A549 (cell line): ENCODE measurements around the gene FAXC. TPM values are rescaled to one million over a fixed set of nuclear protein-coding genes. Genes with fewer than 3 reads are reported as not detected.

ENCODE experiments used
- ATAC-seq, 2 experiments: fragments of 200-7000 bp in 1 of 2; fragments of >200 bp in 1 of 2; cut with Nextera tagmentation in 1 of 2; cut with Tn5 transposase in 1 of 2; 3 replicates each; pipeline versions ENCODE4 v1.8.0 to v1.9.1; 2018 to 2020; ENCODE audit warnings: mild to moderate bottlenecking in 1 of 2, moderate library complexity in 1 of 2
- CTCF ChIA-PET: fragments of 300-600 bp; sonication (Branson Sonifier 250); formaldehyde crosslinking; extraction: SDS; loops from one replicate; lab custom pipeline; 2021; ENCODE audit warnings: antibody characterized with exemption, inconsistent platforms; lab: Yijun Ruan, JAX
- POLR2A ChIA-PET: fragments of 350-600 bp; formaldehyde crosslinking; extraction: SDS; loops from one replicate; lab custom pipeline; 2021; ENCODE audit warnings: antibody characterized with exemption, inconsistent platforms; lab: Yijun Ruan, JAX
- DNase-seq, 2 experiments: peaks; one replicate each; pipeline versions ENCODE4 v3.0.0 to v3.0.0-alpha.2; 2011 to 2016; ENCODE audit warnings: low read depth in 1 of 2, low spot score in 1 of 2
- FAIRE-seq: peaks from 2 replicates; lab custom pipeline; 2011; peaks lifted over from hg19 to GRCh38; lab: Jason Lieb, UNC
- H3K27ac ChIP-seq, 2 experiments: fragments of >200 bp; sonication (Bioruptor Twin); formaldehyde crosslinking; 3 replicates each; pipeline ENCODE4 v1.5.1; 2016 to 2017
- H3K4me1 ChIP-seq: fragments of >200 bp; sonication (Bioruptor Twin); formaldehyde crosslinking; 3 replicates; pipeline ENCODE4 v1.6.1; 2016
- H3K4me2 ChIP-seq: fragments of >200 bp; sonication (Bioruptor Twin); formaldehyde crosslinking; 3 replicates; pipeline ENCODE4 v1.6.1; 2016
- H3K4me3 ChIP-seq: fragments of >200 bp; sonication (Bioruptor Twin); formaldehyde crosslinking; 3 replicates; pipeline ENCODE4 v1.5.1; 2016
- H3K9me3 ChIP-seq: fragments of >200 bp; sonication (Bioruptor Twin); formaldehyde crosslinking; 3 replicates; pipeline ENCODE4 v1.6.1; 2016
- ATOH8 ChIP-seq: fragments of 250-450 bp; sonication (Bioruptor Pico); IDR thresholded peaks from 2 replicates; pipeline ENCODE4 v1.5.0; 2020; ENCODE audit warnings: low read depth, mild to moderate bottlenecking, moderate library complexity
- BCL3 ChIP-seq: fragments of >200 bp; sonication (Bioruptor Twin); formaldehyde crosslinking; IDR thresholded peaks from 3 replicates; pipeline ENCODE4 v1.6.1; 2016
- CBX8 ChIP-seq: fragments of 200-600 bp; sonication (generic); IDR thresholded peaks from 2 replicates; pipeline ENCODE4 v1.6.1; 2016
- CEBPB ChIP-seq, 2 experiments: fragments of >200 bp in 1 of 2; sonication (Bioruptor Twin) in 1 of 2; formaldehyde crosslinking in 1 of 2; IDR thresholded peaks; 2 replicates each; pipeline ENCODE4 v1.6.1; 2012 to 2016
- CHD4 ChIP-seq: fragments of 200-600 bp; sonication (generic); IDR thresholded peaks from 2 replicates; pipeline ENCODE4 v1.6.1; 2016; ENCODE audit warnings: antibody characterized with exemption, mild to moderate bottlenecking, borderline replicate concordance
- EHMT2 ChIP-seq: fragments of 200-600 bp; sonication (generic); IDR thresholded peaks from 2 replicates; pipeline ENCODE4 v1.6.1; 2016; ENCODE audit warnings: antibody characterized with exemption, low read depth, mild to moderate bottlenecking, moderate library complexity
- FOSB ChIP-seq: fragments of 250-450 bp; sonication (Bioruptor Pico); IDR thresholded peaks from 2 replicates; pipeline ENCODE4 v1.5.0; 2020; ENCODE audit warnings: mild to moderate bottlenecking, moderate library complexity
- FOSL2 ChIP-seq, 2 experiments: fragments of 450-650 bp in 1 of 2; fragments of >200 bp in 1 of 2; sonication (Bioruptor Twin) in 1 of 2; formaldehyde crosslinking; IDR thresholded peaks; 2 replicates each; pipeline versions ENCODE4 v1.5.0 to v1.6.1; 2016 to 2020; ENCODE audit warnings: mild to moderate bottlenecking in 1 of 2, moderate library complexity in 1 of 2
- FOXS1 ChIP-seq: fragments of 250-450 bp; sonication (Bioruptor Pico); IDR thresholded peaks from 2 replicates; pipeline ENCODE4 v1.5.0; 2020; ENCODE audit warnings: mild to moderate bottlenecking, moderate library complexity
- HOXA7 ChIP-seq: fragments of 250-450 bp; sonication (Bioruptor Pico); IDR thresholded peaks from 2 replicates; pipeline ENCODE4 v1.5.0; 2020; ENCODE audit warnings: mild to moderate bottlenecking, moderate library complexity
- KDM5A ChIP-seq: fragments of 200-600 bp; sonication (generic); IDR thresholded peaks from 2 replicates; pipeline ENCODE4 v1.6.1; 2016; ENCODE audit warnings: antibody characterized with exemption, mild to moderate bottlenecking
- MAFK ChIP-seq: fragments of 450-650 bp; IDR thresholded peaks from 2 replicates; pipeline ENCODE4 v1.6.1; 2014; ENCODE audit not compliant: partially characterized antibody
- MAZ ChIP-seq: fragments of 150-350 bp; IDR thresholded peaks from 2 replicates; pipeline ENCODE4 v1.6.1; 2014; ENCODE audit warnings: antibody characterized with exemption, low read depth, low read length, borderline replicate concordance
- NPAS2 ChIP-seq: fragments of 250-450 bp; sonication (Bioruptor Pico); IDR thresholded peaks from 2 replicates; pipeline ENCODE4 v1.8.0; 2022; ENCODE audit warnings: mild to moderate bottlenecking, moderate library complexity, borderline replicate concordance
- POLR2A ChIP-seq: IDR thresholded peaks from 2 replicates; pipeline ENCODE4 v1.6.1; 2012; ENCODE audit warnings: mild to moderate bottlenecking, low read length
- RAD21 ChIP-seq, 2 experiments: fragments of >200 bp in 1 of 2; sonication (Bioruptor Twin) in 1 of 2; formaldehyde crosslinking in 1 of 2; IDR thresholded peaks in 1 of 2; conservative IDR thresholded peaks in 1 of 2; 2 replicates in 1 of 2; 3 replicates in 1 of 2; pipeline ENCODE4 v1.6.1; 2012 to 2018; ENCODE audit warnings: inconsistent platforms in 1 of 2
- RARB ChIP-seq: fragments of 250-450 bp; sonication (Bioruptor Pico); IDR thresholded peaks from 2 replicates; pipeline ENCODE4 v1.8.0; 2021; ENCODE audit warnings: mild to moderate bottlenecking, moderate library complexity
- RCOR1 ChIP-seq: fragments of 150-350 bp; IDR thresholded peaks from 2 replicates; pipeline ENCODE4 v1.6.1; 2014; ENCODE audit warnings: antibody characterized with exemption, low read length, low read depth
- TFCP2L1 ChIP-seq: fragments of 250-450 bp; sonication (Bioruptor Pico); IDR thresholded peaks from 2 replicates; pipeline ENCODE4 v1.5.0; 2021; ENCODE audit warnings: mild to moderate bottlenecking
- TP53 ChIP-seq: fragments of 250-450 bp; sonication (Bioruptor Pico); IDR thresholded peaks from 2 replicates; pipeline ENCODE4 v1.5.0; 2021; ENCODE audit warnings: mild to moderate bottlenecking, moderate library complexity
- ZNF302 ChIP-seq: fragments of 250-450 bp; sonication (Bioruptor Pico); IDR thresholded peaks from 2 replicates; pipeline ENCODE4 v1.9.0; 2021; ENCODE audit warnings: inconsistent platforms, mild to moderate bottlenecking, moderate library complexity
- ZSCAN20 ChIP-seq: fragments of 250-450 bp; sonication (Bioruptor Pico); IDR thresholded peaks from 2 replicates; pipeline ENCODE4 v1.8.0; 2022; ENCODE audit warnings: mild to moderate bottlenecking, moderate library complexity
- WGBS: methylation state at CpG from one replicate; pipeline ENCODE4 v1.1.6; 2017; ENCODE audit errors: missing lambda C conversion rate; 5-methylcytosine and 5-hydroxymethylcytosine counted together
- polyA plus RNA-seq, 4 experiments: library from polyadenylated mRNA; depleted of rRNA in 3 of 4; stranded (reverse); fragments of >200 nt; fragmentation: RNase III in 1 of 4; extraction: RNeasy Plus Mini Kit Qiagen cat#74134 plus additional on column Dnase treatment in 1 of 4; gene quantifications; 2 replicates in 3 of 4; 3 replicates in 1 of 4; pipeline ENCODE4 v1.2.3, GENCODE V29; 2011 to 2017
- TF ChIP-seq, protein P1 (sequence below): fragments of 450-650 bp; IDR thresholded peaks from 2 replicates; pipeline ENCODE4 v1.6.1; 2014; ENCODE audit warnings: antibody characterized with exemption
- TF ChIP-seq, protein P2 (sequence below): fragments of 200-600 bp; sonication (generic); IDR thresholded peaks from 2 replicates; pipeline ENCODE4 v1.6.1; 2016; ENCODE audit warnings: antibody characterized with exemption, mild to moderate bottlenecking, moderate library complexity

The FAXC gene
- polyA plus RNA-seq, 2 of the 4 experiments (the other 2 are of a cell fraction) = 5.8 to 9.8 TPM

DNA sequence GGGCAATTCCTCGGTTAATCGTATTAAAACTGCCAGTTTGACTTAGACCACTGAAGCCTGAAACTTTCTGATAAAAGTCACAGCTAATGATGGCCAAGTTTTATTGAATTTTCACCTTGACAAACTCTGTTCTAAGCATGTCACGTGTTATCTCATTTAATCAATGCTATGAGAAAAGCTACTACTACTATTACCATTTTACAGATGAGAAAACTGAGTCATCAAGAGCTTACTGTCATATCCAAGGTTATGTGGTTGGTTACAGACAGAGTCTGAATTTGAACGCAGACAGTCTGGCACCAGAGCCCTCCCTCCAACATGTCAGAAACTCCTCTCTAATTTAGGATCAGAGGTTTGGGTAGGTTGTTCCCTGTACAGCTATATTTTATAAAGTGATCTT is 4.3 kb downstream of the FAXC start:
- ChIA-PET POLR2A (no interaction called here), CTCF (interaction anchor here (1.0 to 1.7 kb wide), 3 partner anchors 11 to 16 kb away, joined by 3 to 5 read pairs (median 4); no protein-coding TSS in a partner anchor)
- no peak for FAIRE-seq
- no peak for DNase-seq
- Histone ChIP-seq H3K9me3 (no peaks in the 10 kb centered on the region), H3K4me3 (no peak overlapping the region), H3K27ac (no peak overlapping the region), H3K4me1 (peaks cover 6% of the 10 kb centered on the region), H3K4me2 (no peak overlapping the region)
- TF ChIP-seq FOSL2 (IDR thresholded peaks at IDR 0.05) (no peak), FOSL2 (CRISPR knock-in tag; IDR thresholded peaks at IDR 0.05) (no peak), ZSCAN20 (CRISPR knock-in tag) (no peak), ATOH8 (CRISPR knock-in tag) (no peak), HOXA7 (no peak), CHD4 (no peak), EHMT2 (no peak), TFCP2L1 (no peak), BCL3 (no peak), CBX8 (no peak), RAD21 (conservative IDR thresholded peaks at IDR 0.05 in 1 of 2, IDR thresholded peaks at IDR 0.05 in 1 of 2) (no peak), MAFK (no peak)
- TF ChIP-seq, protein P1, sequence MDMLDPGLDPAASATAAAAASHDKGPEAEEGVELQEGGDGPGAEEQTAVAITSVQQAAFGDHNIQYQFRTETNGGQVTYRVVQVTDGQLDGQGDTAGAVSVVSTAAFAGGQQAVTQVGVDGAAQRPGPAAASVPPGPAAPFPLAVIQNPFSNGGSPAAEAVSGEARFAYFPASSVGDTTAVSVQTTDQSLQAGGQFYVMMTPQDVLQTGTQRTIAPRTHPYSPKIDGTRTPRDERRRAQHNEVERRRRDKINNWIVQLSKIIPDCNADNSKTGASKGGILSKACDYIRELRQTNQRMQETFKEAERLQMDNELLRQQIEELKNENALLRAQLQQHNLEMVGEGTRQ = no peak
- WGBS = 97% methylated on average over 4 of the region's 4 CpGs
- no peak for ATAC-seq

GRCh38 chr6:99344289-99344688 is 5.2 kb downstream of the FAXC start:
- CTCF ChIA-PET = interaction anchor here (1.4 to 2.7 kb wide), 3 partner anchors 10 to 16 kb away, joined by 3 to 14 read pairs (median 5); no protein-coding TSS in a partner anchor

GRCh38 chr6:99341862-99342455 is 7.5 kb downstream of the FAXC start:
- ATAC-seq (no peak), FAIRE-seq (no peak), DNase-seq (no peak)
- Histone ChIP-seq H3K27ac (no peak overlapping the region), H3K4me2 (no peak overlapping the region), H3K9me3 (no peaks in the 10 kb centered on the region), H3K4me1 (0 out of 3 replicates have a peak, but pooled peaks cover 6% of the 10 kb centered on the region), H3K4me3 (no peak overlapping the region)
- WGBS = 67% methylated on average over 5 of the region's 5 CpGs
- POLR2A ChIA-PET = no interaction called here
- TF ChIP-seq ZNF302 (CRISPR knock-in tag) = no peak
- no peak for TF ChIP-seq RARB
- TF ChIP-seq, protein P2, sequence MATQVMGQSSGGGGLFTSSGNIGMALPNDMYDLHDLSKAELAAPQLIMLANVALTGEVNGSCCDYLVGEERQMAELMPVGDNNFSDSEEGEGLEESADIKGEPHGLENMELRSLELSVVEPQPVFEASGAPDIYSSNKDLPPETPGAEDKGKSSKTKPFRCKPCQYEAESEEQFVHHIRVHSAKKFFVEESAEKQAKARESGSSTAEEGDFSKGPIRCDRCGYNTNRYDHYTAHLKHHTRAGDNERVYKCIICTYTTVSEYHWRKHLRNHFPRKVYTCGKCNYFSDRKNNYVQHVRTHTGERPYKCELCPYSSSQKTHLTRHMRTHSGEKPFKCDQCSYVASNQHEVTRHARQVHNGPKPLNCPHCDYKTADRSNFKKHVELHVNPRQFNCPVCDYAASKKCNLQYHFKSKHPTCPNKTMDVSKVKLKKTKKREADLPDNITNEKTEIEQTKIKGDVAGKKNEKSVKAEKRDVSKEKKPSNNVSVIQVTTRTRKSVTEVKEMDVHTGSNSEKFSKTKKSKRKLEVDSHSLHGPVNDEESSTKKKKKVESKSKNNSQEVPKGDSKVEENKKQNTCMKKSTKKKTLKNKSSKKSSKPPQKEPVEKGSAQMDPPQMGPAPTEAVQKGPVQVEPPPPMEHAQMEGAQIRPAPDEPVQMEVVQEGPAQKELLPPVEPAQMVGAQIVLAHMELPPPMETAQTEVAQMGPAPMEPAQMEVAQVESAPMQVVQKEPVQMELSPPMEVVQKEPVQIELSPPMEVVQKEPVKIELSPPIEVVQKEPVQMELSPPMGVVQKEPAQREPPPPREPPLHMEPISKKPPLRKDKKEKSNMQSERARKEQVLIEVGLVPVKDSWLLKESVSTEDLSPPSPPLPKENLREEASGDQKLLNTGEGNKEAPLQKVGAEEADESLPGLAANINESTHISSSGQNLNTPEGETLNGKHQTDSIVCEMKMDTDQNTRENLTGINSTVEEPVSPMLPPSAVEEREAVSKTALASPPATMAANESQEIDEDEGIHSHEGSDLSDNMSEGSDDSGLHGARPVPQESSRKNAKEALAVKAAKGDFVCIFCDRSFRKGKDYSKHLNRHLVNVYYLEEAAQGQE = no peak
- TF ChIP-seq POLR2A = no peak
- TF ChIP-seq BCL3 = no peak
- no peak for TF ChIP-seq TP53 (CRISPR knock-in tag)
- no peak for TF ChIP-seq MAZ
- no peak for TF ChIP-seq FOSB (CRISPR knock-in tag)
- TF ChIP-seq FOXS1 (CRISPR knock-in tag) = no peak
- CTCF ChIA-PET = interaction anchor here (2.2 to 2.7 kb wide), 2 partner anchors 7 to 12 kb away, joined by 9 to 14 read pairs; no protein-coding TSS in a partner anchor

More at GRCh38 chr6:99344289-99344688, 5.2 kb downstream of the FAXC start:
- no peak overlapping the region for H3K27ac ChIP-seq
- no peak for ATAC-seq
- TF ChIP-seq KDM5A = no peak
- TF ChIP-seq CHD4 = no peak
- TF ChIP-seq RCOR1 = no peak
- TF ChIP-seq CEBPB (IDR thresholded peaks at IDR 0.05) = no peak
- TF ChIP-seq TFCP2L1 = no peak
- no peak for TF ChIP-seq FOSL2 (IDR thresholded peaks at IDR 0.05)
- TF ChIP-seq FOSL2 (CRISPR knock-in tag; IDR thresholded peaks at IDR 0.05) = peak; percentile 6; the same call in 1 of the 2 replicates
- TF ChIP-seq NPAS2 (CRISPR knock-in tag) = no peak
- 64% methylated on average over 3 of the region's 3 CpGs for WGBS
- H3K9me3 ChIP-seq = no peaks in the 10 kb centered on the region
- FAIRE-seq = no peak
- POLR2A ChIA-PET = no interaction called here
- peaks cover 6% of the 10 kb centered on the region; the same call in 1 of the 3 replicates for H3K4me1 ChIP-seq
- H3K4me2 ChIP-seq = no peak overlapping the region
- H3K4me3 ChIP-seq = no peak overlapping the region
- DNase-seq = no peak
